Activated CD8-positive, alpha-beta T cell treated with anti-CD3 and anti-CD28 coated beads, Interleukin-2, amount 10 ng/mL, durations not matched to agents 7 days and 5 days (primary cell): ENCODE results near the gene SEPTIN10. TPM values are rescaled to one million over a fixed set of nuclear protein-coding genes. Genes with fewer than 3 reads are reported as not detected.
"Not testable (repeated sequence)": the region's sequence is repeated elsewhere in the genome, so short reads cannot be mapped to it uniquely, and the experiment has no call there.

Source experiments
- ATAC-seq: fragments of 150-1000 bp; cut with Tn5 transposase; one replicate; pipeline ENCODE4 v1.10.0; 2021; ENCODE audit warnings: moderate library complexity
- CTCF ChIA-PET: fragments of 350-600 bp; sonication (Branson Sonifier 250); formaldehyde crosslinking; loops from one replicate; lab custom pipeline; 2021; ENCODE audit warnings: antibody characterized with exemption; lab: Charles Lee
- POLR2A ChIA-PET: fragments of 350-600 bp; sonication (Branson Sonifier 250); formaldehyde crosslinking; loops from one replicate; lab custom pipeline; 2021; ENCODE audit warnings: antibody characterized with exemption; lab: Charles Lee
- DNase-seq: peaks from one replicate; pipeline ENCODE4 v3.0.0-alpha.2; 2020
- H3K27ac Mint-ChIP-seq: one replicate; pipeline ENCODE4 v1.8.0; 2021; ENCODE audit warnings: mild to moderate bottlenecking, mixed read lengths
- H3K27me3 Mint-ChIP-seq: one replicate; pipeline ENCODE4 v1.8.0; 2021; ENCODE audit warnings: low read depth, mixed read lengths
- H3K36me3 Mint-ChIP-seq: one replicate; pipeline ENCODE4 v1.8.0; 2021; ENCODE audit warnings: low read depth, mixed read lengths
- H3K4me1 Mint-ChIP-seq: one replicate; pipeline ENCODE4 v1.8.0; 2021; ENCODE audit warnings: low read depth, mixed read lengths
- H3K4me3 Mint-ChIP-seq: one replicate; pipeline ENCODE4 v1.8.0; 2021; ENCODE audit warnings: mild to moderate bottlenecking, mixed read lengths
- H3K9me3 Mint-ChIP-seq: one replicate; pipeline ENCODE4 v1.8.0; 2022; ENCODE audit warnings: mixed read lengths; ENCODE audit not compliant: insufficient read depth
- total RNA-seq, 2 experiments: library from RNA; stranded (reverse); gene quantifications; one replicate each; pipeline ENCODE4 v1.2.3, GENCODE V29; 2021

SEPTIN10 gene
- total RNA-seq, 2 experiments from 2014 or later: 0.50 TPM; not detected in 1

DNA sequence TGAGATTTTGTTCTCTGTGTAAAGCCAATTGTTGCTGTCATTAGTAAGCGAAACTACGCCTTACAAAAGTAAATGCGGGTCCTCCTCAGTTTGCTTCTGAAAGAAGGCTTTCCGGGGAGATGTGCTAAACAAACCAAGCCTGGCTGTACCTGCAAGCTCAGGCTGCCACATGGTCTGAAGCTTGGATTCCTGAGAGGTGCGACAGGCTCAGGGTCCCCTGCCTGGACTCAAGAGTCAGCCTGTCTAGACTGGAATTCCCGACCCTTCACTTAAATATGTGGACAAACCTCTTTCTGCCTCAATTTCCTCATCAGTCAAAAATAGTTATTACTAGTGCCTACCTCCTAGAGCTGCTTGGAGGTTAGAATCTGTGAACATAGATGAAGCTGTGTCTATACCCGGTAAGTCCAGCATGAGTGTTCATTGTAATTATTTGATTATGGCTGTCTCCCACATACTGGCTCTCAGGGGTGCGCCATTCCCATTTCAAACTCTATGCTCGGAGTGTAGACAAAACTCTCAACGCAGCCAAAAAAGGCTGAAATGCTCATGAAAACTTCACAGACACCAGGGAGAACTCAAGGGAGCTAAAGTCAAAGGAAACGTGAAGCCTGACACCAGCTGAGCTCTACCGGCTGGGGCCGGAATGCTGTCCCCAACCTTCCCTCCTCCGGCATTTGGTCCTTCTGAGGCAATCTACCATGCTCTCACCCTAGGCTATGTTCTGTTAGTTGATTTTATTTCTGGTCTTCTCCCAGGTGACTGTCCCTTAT, 31.8 kb upstream of the SEPTIN10 start:
- no peak overlapping the region for H3K4me3 Mint-ChIP-seq
- H3K9me3 Mint-ChIP-seq: no peaks in the 10 kb centered on the region
- POLR2A ChIA-PET: no interaction called here
- peaks cover 9% of the 10 kb centered on the region for H3K27me3 Mint-ChIP-seq
- no peaks in the 10 kb centered on the region for H3K36me3 Mint-ChIP-seq
- ATAC-seq (no peak), DNase-seq (no peak)
- H3K27ac Mint-ChIP-seq: no peak overlapping the region
- H3K4me1 Mint-ChIP-seq: no peaks in the 10 kb centered on the region
- CTCF ChIA-PET: no interaction called here

DNA sequence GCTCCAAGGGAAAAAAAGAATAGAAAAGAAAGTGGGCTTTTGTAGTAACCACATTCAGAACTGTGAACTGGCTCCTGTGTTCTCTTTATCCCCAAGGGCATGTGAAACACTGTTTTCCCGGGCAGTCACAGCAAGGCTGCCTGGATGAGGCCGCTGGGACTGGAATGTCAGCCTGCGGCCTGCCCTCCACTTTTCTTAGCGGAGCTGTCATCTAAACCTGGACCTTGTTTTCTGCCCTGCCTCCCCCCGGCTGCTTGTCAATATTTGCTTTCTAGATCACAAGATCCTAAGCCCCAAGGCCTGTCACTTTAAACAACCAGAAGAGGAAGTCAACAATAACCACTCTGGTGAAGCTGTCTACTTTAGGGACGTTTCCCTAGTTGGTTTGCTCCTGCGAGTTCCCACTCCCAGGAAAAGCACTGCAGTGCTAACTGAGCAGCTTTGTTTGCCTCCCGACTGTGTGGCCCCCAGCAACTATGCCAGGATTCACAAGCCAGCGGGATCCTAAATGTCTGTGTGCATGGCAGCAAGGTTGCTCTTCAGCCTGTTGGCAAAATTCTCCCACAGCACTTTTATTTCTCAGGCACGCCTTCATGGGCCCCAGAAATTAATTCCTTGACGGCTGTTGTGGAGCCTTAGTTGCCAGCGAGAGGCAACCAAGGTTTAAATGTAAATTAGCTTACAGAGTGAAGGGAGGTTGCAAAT, 31.0 kb upstream of the SEPTIN10 start:
- Mint-ChIP-seq H3K27ac (no peak overlapping the region), H3K4me3 (no peak overlapping the region), H3K9me3 (no peaks in the 10 kb centered on the region), H3K4me1 (no peaks in the 10 kb centered on the region), H3K27me3 (peaks cover 9% of the 10 kb centered on the region), H3K36me3 (no peaks in the 10 kb centered on the region)
- CTCF ChIA-PET: interaction anchor here (1.4 kb wide), 1 partner anchor 98 kb away, joined by 3 read pairs; no protein-coding TSS in a partner anchor
- no peak for DNase-seq
- ATAC-seq: no peak
- POLR2A ChIA-PET: no interaction called here

DNA sequence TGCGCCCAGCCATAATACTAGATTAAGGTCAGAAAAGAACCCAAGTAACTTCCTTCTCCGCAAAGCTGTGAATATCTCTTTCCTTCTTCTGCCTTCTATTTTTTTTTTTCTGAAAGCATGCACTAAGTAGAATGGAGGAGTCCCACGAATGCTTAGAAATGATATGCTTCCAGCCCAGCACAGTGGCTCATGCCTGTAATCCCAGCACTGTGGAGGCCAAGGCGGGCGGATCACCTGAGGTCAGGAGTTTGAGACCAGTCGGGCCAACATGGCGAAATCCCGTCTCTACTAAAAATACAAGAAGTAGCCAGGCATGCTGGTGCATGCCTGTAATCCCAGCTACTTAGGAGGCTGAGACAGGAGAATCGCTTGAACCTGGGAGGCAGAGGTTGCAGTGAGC, 26.2 kb upstream of the SEPTIN10 start:
- H3K9me3 Mint-ChIP-seq, CTCF ChIA-PET, H3K4me1 Mint-ChIP-seq, ATAC-seq, DNase-seq, H3K27me3 Mint-ChIP-seq, H3K4me3 Mint-ChIP-seq, H3K27ac Mint-ChIP-seq, POLR2A ChIA-PET, H3K36me3 Mint-ChIP-seq: not testable (repeated sequence)

DNA sequence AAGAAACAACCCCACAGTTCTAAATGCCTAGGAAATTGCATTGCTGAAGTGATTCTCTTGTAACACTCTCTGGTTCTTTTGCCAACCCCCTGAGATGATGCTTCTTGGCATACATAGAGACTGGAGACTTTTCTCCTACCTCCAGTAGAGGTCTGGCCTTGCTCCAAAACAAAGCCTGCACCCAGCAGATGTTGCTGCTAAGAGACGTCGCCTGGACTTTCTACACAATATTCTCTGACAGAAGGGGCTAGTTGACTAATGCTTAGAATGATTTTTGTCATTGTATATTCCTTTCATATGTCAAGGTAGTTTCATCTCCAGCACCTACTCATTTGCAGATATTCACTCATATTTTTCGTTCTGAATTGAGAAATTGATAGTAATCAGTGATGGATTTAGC, 25.0 kb upstream of the SEPTIN10 start:
- Mint-ChIP-seq H3K36me3 (no peaks in the 10 kb centered on the region), H3K9me3 (no peaks in the 10 kb centered on the region), H3K4me3 (no peak overlapping the region), H3K27me3 (no peaks in the 10 kb centered on the region), H3K4me1 (peaks cover 2% of the 10 kb centered on the region), H3K27ac (no peak overlapping the region)
- ChIA-PET POLR2A (no interaction called here), CTCF (interaction anchor here (1.5 kb wide), 1 partner anchor 93 kb away, joined by 5 read pairs; no protein-coding TSS in a partner anchor)
- DNase-seq (no peak), ATAC-seq (no peak)

DNA sequence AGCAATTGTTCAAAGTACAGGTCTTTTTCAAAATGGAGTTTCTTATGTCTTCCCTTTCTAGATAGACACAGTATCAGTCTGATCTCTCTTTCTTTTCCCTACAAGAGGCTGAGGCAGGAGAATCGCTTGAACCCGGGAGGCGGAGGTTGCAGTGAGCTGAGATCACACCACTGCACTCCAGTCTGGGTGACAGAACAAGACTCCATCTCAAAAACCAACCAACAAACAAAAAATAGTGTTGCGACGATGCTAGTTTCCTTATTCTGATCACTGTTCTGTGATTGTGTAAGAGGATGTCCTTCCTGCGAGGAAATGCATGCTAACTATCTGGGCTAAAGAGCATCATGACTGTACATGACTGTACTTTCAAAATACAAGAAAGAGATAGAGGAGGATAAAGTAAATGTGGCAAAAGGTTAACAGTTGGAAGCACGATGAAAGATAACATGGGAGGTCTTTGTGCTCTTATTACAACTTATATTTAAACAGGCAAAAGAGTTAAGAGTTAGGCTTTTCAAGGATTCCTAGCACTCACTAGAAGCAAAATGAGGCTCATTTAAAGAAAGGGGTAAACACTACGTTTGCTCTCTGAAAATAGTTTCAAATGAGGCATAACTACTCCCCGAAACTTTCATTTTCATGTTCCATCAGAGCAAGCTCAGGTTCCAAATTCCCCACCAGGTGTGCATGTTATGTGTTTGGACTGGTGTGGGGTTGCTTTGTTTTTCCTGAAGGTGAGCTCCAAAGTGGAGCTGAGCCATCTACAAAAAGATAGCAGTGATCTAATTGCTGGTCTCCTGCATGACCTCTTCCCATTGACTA, 24.2 kb upstream of the SEPTIN10 start:
- POLR2A ChIA-PET: no interaction called here
- no peak overlapping the region for H3K4me3 Mint-ChIP-seq
- ATAC-seq: no peak
- no peaks in the 10 kb centered on the region for H3K27me3 Mint-ChIP-seq
- H3K36me3 Mint-ChIP-seq: no peaks in the 10 kb centered on the region
- CTCF ChIA-PET: interaction anchor here (1.5 kb wide), 1 partner anchor 92 kb away, joined by 5 read pairs; no protein-coding TSS in a partner anchor
- no peak for DNase-seq
- no peaks in the 10 kb centered on the region for H3K9me3 Mint-ChIP-seq
- no peak overlapping the region for H3K27ac Mint-ChIP-seq
- peaks cover 7% of the 10 kb centered on the region for H3K4me1 Mint-ChIP-seq

DNA sequence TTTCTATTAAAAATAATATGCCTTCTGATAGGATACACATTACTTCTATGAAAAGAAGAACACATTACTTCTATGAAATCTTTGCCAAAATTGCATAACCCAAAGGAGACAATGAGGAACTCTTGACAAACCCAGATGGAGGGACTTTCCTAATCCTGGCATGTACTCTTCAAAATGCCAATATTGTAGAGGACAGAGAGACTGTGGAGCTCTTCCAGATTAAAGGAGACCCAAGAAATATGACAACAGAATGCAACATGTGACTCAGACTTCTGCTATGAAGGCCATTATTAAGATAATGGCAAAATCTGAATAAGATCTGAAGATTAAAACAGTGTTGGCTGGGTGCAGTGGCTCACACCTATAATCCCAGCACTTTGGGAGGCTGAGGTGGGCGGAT, 22.6 kb upstream of the SEPTIN10 start:
- ATAC-seq (no peak), DNase-seq (no peak)
- ChIA-PET POLR2A (no interaction called here), CTCF (no interaction called here)
- Mint-ChIP-seq H3K9me3 (no peaks in the 10 kb centered on the region), H3K4me3 (no peak overlapping the region), H3K36me3 (no peaks in the 10 kb centered on the region), H3K4me1 (peaks cover 7% of the 10 kb centered on the region), H3K27me3 (no peaks in the 10 kb centered on the region), H3K27ac (no peak overlapping the region)

DNA sequence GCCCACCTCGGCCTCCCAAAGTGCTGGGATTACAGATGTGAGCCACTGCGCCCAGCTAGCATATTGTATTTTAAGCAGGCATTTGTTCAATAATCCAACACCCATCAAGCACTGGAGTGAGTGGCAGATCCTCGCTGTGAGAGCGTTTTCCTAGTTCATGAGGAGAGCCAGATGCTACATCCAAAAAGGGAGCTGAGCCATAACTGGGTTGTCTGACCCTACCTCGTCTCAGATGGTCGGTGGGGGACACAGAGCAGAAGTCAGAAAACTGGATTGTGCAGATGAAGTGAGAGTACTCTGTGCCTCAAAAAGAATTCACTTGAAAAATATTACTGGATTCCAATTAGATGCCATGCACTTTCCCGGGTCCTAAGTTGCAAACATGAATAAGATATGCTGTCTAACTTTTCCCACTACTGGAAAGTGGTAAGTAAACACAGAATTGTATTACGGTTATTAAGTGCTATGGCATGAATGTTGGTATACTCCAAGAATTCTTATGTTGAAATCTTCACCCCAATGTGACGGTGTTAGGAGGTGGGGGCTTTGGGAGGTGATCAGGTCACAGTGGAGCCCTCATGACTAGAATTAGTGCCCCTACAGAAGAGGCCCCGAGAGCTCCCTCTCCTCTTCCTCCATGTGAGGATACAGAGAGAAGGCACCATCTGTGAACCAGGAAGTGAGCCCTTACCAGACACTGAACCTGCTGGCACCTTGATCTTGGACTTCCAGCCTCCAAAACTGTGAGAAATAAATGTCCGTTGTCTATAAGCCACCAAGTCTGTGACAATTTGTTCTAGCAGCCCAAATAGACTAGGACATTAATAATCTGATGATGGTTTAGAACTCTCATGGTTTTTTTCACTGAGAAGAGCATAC, 21.9 kb upstream of the SEPTIN10 start:
- Mint-ChIP-seq H3K36me3 (no peaks in the 10 kb centered on the region), H3K27me3 (no peaks in the 10 kb centered on the region)
- POLR2A ChIA-PET: no interaction called here

DNA sequence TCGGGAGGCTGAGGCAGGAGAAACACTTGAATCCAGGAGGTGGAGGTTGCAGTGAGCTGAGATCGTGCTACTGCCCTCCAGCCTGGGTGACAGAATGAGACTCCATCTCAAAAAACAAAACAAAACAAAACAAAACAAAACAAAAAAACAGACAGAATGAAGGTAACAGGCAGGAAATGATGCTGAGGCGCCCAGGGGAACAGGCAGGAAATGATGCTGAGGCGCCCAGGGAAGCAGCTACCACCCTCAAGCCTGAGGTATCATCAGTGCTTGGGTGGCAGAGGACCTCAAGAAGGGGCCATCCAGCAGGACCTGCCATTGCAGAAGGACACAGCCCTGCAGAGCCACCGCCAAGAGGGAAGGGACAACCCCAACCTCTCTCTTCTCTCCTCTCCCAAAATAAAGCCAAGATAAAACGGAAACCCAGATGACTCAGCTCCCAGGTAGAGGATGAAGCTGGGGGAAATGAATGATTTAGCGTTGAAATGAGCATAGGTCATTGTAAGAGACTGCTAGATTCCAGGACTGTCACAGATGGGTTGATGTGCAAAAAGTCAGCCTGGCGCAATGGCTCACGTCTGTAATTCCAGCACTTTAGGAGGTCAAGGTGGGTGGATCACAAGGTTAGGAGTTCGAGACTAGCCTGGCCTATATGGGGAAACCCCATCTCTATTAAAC, 19.7 kb upstream of the SEPTIN10 start:
- no peaks in the 10 kb centered on the region for H3K27me3 Mint-ChIP-seq
- H3K27ac Mint-ChIP-seq: no peak overlapping the region
- no peaks in the 10 kb centered on the region for H3K36me3 Mint-ChIP-seq
- no peak overlapping the region for H3K4me3 Mint-ChIP-seq
- H3K9me3 Mint-ChIP-seq: no peaks in the 10 kb centered on the region
- ChIA-PET POLR2A (no interaction called here), CTCF (no interaction called here)
- ATAC-seq (no peak), DNase-seq (no peak)
- H3K4me1 Mint-ChIP-seq: peaks cover 7% of the 10 kb centered on the region

More for the DNA sequence above, 21.9 kb upstream of the SEPTIN10 start:
- DNase-seq (no peak), ATAC-seq (no peak)
- Mint-ChIP-seq H3K9me3 (no peaks in the 10 kb centered on the region), H3K4me1 (peaks cover 7% of the 10 kb centered on the region), H3K27ac (no peak overlapping the region), H3K4me3 (no peak overlapping the region)
- CTCF ChIA-PET: no interaction called here

DNA sequence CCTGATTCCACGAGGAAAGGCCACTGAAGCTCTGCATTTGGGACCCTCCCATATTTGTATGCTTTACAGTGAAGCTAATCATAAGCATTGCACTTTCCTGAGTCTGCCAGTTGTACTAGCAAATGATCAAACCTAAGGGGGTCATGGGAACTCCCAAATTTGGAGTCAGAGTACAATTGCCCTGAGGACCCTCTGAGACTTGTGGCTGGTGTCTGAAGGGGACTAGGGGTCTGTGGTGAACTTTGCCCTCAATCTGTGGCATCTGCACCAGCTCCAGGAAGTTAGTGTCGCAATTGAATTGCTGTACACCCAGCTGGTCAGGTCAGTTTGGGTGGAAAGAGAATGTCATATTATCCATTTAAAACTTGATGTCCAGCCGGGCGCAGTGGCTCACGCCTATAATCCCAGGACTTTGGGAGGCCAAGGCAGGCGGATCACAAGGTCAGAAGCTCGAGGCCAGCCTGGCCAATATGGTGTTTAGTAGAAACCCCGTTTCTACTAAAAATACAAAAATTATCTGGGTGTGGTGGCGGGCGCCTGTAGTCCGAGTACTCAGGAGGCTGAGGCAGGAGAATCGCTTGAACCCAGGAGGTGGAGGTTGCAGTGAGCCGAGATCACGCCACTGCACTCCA, 18.5 kb upstream of the SEPTIN10 start:
- Mint-ChIP-seq H3K4me3 (no peak overlapping the region), H3K36me3 (no peaks in the 10 kb centered on the region), H3K27ac (no peak overlapping the region), H3K27me3 (no peaks in the 10 kb centered on the region), H3K9me3 (no peaks in the 10 kb centered on the region), H3K4me1 (peaks cover 5% of the 10 kb centered on the region)
- no peak for ATAC-seq
- DNase-seq: no peak
- POLR2A ChIA-PET: no interaction called here
- CTCF ChIA-PET: no interaction called here

DNA sequence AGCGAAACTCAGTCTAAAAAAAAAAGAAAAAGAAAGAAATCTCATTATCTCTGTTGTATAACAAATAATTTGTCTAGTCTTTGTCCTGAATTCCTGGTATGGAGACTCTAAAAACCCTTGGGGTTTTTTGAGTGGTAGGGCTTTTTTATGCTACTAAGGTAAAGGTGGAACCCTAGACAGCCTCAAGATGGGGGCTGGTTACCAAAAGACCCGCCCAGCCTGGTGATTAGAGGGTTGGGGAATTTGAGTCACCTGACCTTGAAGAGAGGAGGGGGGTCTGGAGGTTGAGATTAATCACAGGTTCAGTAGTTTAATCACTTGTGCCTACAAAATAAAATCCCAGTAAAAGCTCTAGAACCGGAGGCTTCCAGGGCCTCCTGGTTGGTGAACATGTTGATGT, 18.0 kb upstream of the SEPTIN10 start:
- H3K27ac Mint-ChIP-seq: no peak overlapping the region
- peaks cover 5% of the 10 kb centered on the region for H3K4me1 Mint-ChIP-seq
- peaks cover 2% of the 10 kb centered on the region for H3K27me3 Mint-ChIP-seq
- CTCF ChIA-PET: no interaction called here
- POLR2A ChIA-PET: no interaction called here
- no peaks in the 10 kb centered on the region for H3K9me3 Mint-ChIP-seq
- H3K4me3 Mint-ChIP-seq: no peak overlapping the region
- no peak for DNase-seq
- ATAC-seq: no peak
- no peaks in the 10 kb centered on the region for H3K36me3 Mint-ChIP-seq
